IPS DF 4.7 (cell line): ENCODE measurements around the gene GABBR2.

Experiments used
- DNase-seq: peaks from one replicate; pipeline ENCODE4 v3.0.0-alpha.2; 2013; ENCODE audit warnings: low spot score; ENCODE audit errors: extremely low read depth

Gene GABBR2

GRCh38 chr9:98708933-98709911, at the start of gene GABBR2:
Gene GABBR2 (minus strand): TSS chr9:98708935. CDS start chr9:98708737, 198 bp downstream.
- DNase-seq, result no peak

GRCh38 chr9:98755006-98755618, 46.4 kb upstream of the GABBR2 start:
- no peak for DNase-seq

GRCh38 chr9:98751210-98751609, 42.5 kb upstream of the GABBR2 start:
- DNase-seq, result no peak

- DNase-seq, result no peak
Measured at GRCh38 chr9:98750364-98751060, 41.8 kb upstream of the GABBR2 start.

- DNase-seq, result no peak
Measured at GRCh38 chr9:98747476-98747875, 38.7 kb upstream of the GABBR2 start.

- no peak for DNase-seq
Measured at GRCh38 chr9:98745470-98745869, 36.7 kb upstream of the GABBR2 start.

GRCh38 chr9:98743818-98744611, 35.3 kb upstream of the GABBR2 start:
- no peak for DNase-seq

GRCh38 chr9:98743329-98743728, 34.6 kb upstream of the GABBR2 start:
- DNase-seq, result no peak

- DNase-seq, result no peak
Measured at GRCh38 chr9:98742325-98743280, 33.9 kb upstream of the GABBR2 start.

GRCh38 chr9:98740226-98740881, 31.6 kb upstream of the GABBR2 start:
- DNase-seq, result no peak

GRCh38 chr9:98738741-98739140, 30.0 kb upstream of the GABBR2 start:
- DNase-seq, result no peak

GRCh38 chr9:98736226-98736625, 27.5 kb upstream of the GABBR2 start:
- no peak for DNase-seq

GRCh38 chr9:98732801-98733200, 24.1 kb upstream of the GABBR2 start:
- DNase-seq, result no peak

GRCh38 chr9:98732091-98732490, 23.4 kb upstream of the GABBR2 start:
- no peak for DNase-seq

- DNase-seq, result no peak
Measured at GRCh38 chr9:98730871-98731270, 22.1 kb upstream of the GABBR2 start.

GRCh38 chr9:98728500-98728899, 19.8 kb upstream of the GABBR2 start:
- DNase-seq, result no peak

- DNase-seq, result no peak
Measured at GRCh38 chr9:98727428-98727827, 18.7 kb upstream of the GABBR2 start.

- DNase-seq, result no peak
Measured at GRCh38 chr9:98726735-98727134, 18.0 kb upstream of the GABBR2 start.

GRCh38 chr9:98724810-98725530, 16.2 kb upstream of the GABBR2 start:
- no peak for DNase-seq
